Measurements from ENCODE around the gene ENTPD3.
"Not testable (repeated sequence)": the region's sequence is repeated elsewhere in the genome, so short reads cannot be mapped to it uniquely, and the experiment has no call there.

The ENTPD3 gene

GRCh38 chr3:40407007-40407406 is 20.0 kb downstream of the ENTPD3 start:
- DNase-seq = no peak

GRCh38 chr3:40407611-40408010 is 20.6 kb downstream of the ENTPD3 start:
- DNase-seq = no peak

- DNase-seq = no peak
These were observed 27.3 kb downstream of the ENTPD3 start for GRCh38 chr3:40414270-40414669.

GRCh38 chr3:40417845-40418543 is 31.0 kb downstream of the ENTPD3 start:
- DNase-seq = no peak

- DNase-seq = no peak
These were observed 35.9 kb downstream of the ENTPD3 start for GRCh38 chr3:40422861-40423260.

- DNase-seq = no peak
These were observed 40.2 kb downstream of the ENTPD3 start for GRCh38 chr3:40427045-40427669.

GRCh38 chr3:40432793-40433192 is 45.8 kb downstream of the ENTPD3 start:
- no peak for DNase-seq

- DNase-seq = no peak
These were observed 50.9 kb downstream of the ENTPD3 start for GRCh38 chr3:40437889-40438288.

GRCh38 chr3:40445062-40445461 is 58.1 kb downstream of the ENTPD3 start:
- DNase-seq = no peak

GRCh38 chr3:40445880-40446279 is 58.9 kb downstream of the ENTPD3 start:
- DNase-seq = no peak

- no peak for DNase-seq
These were observed 63.5 kb downstream of the ENTPD3 start for GRCh38 chr3:40450438-40450837.

- no peak for DNase-seq
These were observed 64.6 kb downstream of the ENTPD3 start for GRCh38 chr3:40451551-40451950.

- DNase-seq = no peak
These were observed 65.1 kb downstream of the ENTPD3 start for GRCh38 chr3:40452057-40452456.

- DNase-seq = no peak
These were observed 65.5 kb downstream of the ENTPD3 start for GRCh38 chr3:40452562-40452875.

GRCh38 chr3:40452876-40453730 is 66.1 kb downstream of the ENTPD3 start:
- DNase-seq = peak; percentile 98

GRCh38 chr3:40453933-40454332 is 66.9 kb downstream of the ENTPD3 start:
- no peak for DNase-seq

- DNase-seq = no peak
These were observed 68.3 kb downstream of the ENTPD3 start for GRCh38 chr3:40455328-40455727.

- no peak for DNase-seq
These were observed 69.4 kb downstream of the ENTPD3 start for GRCh38 chr3:40456279-40456939.

GRCh38 chr3:40456940-40457823 is 70.2 kb downstream of the ENTPD3 start, which contains the start of gene RPL14:
Gene RPL14 (plus strand): TSS chr3:40457339. CDS start chr3:40457472, 133 bp downstream.
- peak; percentile 97 for DNase-seq

GRCh38 chr3:40458473-40458872 is 71.5 kb downstream of the ENTPD3 start:
- DNase-seq = no peak

- DNase-seq = not testable (repeated sequence)
These were observed 73.5 kb downstream of the ENTPD3 start for GRCh38 chr3:40460481-40460880.

GRCh38 chr3:40461161-40461560 is 74.2 kb downstream of the ENTPD3 start:
- DNase-seq = no peak
